GM18858 (cell line): Measurements from ENCODE around the gene CYFIP1.

Experiments
- ATAC-seq: cut with Tn5 transposase; IDR thresholded peaks from one replicate; pipeline ENCODE4 v1.9.1; 2021; ENCODE audit not compliant: unreplicated experiment

CYFIP1 gene

GRCh38 chr15:22827125-22827524, 153.0 kb downstream of the CYFIP1 start:
- ATAC-seq, result no peak

GRCh38 chr15:22823495-22824128, 156.6 kb downstream of the CYFIP1 start:
- no peak for ATAC-seq

- ATAC-seq, result no peak
Observed at GRCh38 chr15:22819651-22820050, 160.5 kb downstream of the CYFIP1 start.
